ENCODE data around the gene OR6K2. TPM values are rescaled to one million over a fixed set of nuclear protein-coding genes. Genes with fewer than 3 reads are reported as not detected.

Gene OR6K2
- total RNA-seq, 6 experiments from 2014 or later, result not detected

DNA sequence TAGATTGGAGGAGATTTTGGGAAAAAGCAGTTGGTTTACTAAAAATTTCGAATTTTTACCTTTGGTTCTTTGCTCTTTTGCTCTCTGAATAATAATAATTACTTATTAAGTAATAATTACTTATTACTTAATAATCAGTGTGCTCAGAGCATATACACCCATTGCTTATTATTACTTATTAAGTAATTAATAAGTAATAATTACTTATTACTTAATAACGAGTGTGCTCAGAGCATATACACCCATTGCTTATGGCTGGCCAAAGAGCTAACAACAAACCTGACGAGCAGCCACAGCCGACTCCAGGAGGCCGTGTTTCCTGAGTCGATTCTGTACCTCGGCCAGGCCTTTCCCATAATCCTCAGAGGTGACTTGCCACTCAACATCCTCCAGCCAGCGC is 34.4 kb downstream of the OR6K2 start:
- WGBS (ENCODE audit: insufficient coverage, low coverage, low lambda C conversion rate, missing lambda C conversion rate), result 65% methylated on average over 8 of the region's 8 CpGs
- intact Hi-C loops (cut with DNase I), result no loop called here
- H3K27me3 ChIP-seq, result no peaks in the 10 kb centered on the region
- no peak overlapping the region for H3K4me3 ChIP-seq
- no peak overlapping the region for H3K27ac ChIP-seq
- H3K9me3 ChIP-seq, result no peaks in the 10 kb centered on the region
- no peak for DNase-seq
- no peak for ATAC-seq
- no peak for TF ChIP-seq POLR2A (IDR thresholded peaks at IDR 0.05)
- TF ChIP-seq, protein P1, sequence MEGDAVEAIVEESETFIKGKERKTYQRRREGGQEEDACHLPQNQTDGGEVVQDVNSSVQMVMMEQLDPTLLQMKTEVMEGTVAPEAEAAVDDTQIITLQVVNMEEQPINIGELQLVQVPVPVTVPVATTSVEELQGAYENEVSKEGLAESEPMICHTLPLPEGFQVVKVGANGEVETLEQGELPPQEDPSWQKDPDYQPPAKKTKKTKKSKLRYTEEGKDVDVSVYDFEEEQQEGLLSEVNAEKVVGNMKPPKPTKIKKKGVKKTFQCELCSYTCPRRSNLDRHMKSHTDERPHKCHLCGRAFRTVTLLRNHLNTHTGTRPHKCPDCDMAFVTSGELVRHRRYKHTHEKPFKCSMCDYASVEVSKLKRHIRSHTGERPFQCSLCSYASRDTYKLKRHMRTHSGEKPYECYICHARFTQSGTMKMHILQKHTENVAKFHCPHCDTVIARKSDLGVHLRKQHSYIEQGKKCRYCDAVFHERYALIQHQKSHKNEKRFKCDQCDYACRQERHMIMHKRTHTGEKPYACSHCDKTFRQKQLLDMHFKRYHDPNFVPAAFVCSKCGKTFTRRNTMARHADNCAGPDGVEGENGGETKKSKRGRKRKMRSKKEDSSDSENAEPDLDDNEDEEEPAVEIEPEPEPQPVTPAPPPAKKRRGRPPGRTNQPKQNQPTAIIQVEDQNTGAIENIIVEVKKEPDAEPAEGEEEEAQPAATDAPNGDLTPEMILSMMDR (IDR thresholded peaks at IDR 0.05), result no peak
- H3K4me1 ChIP-seq, result no peaks in the 10 kb centered on the region
- no peaks in the 10 kb centered on the region for H3K36me3 ChIP-seq

GRCh38 chr1:158654571-158654970 is 45.9 kb downstream of the OR6K2 start:
- intact Hi-C loops (cut with DNase I), result no loop called here
- WGBS (ENCODE audit: insufficient coverage, low coverage, low lambda C conversion rate, missing lambda C conversion rate), result 41% methylated on average over 6 of the region's 6 CpGs
- Histone ChIP-seq H3K4me1 (no peaks in the 10 kb centered on the region), H3K27ac (no peak overlapping the region), H3K27me3 (no peaks in the 10 kb centered on the region), H3K4me3 (no peak overlapping the region), H3K36me3 (no peaks in the 10 kb centered on the region), H3K9me3 (no peaks in the 10 kb centered on the region)
- no peak for TF ChIP-seq POLR2A (IDR thresholded peaks at IDR 0.05)
- TF ChIP-seq, protein P1 (IDR thresholded peaks at IDR 0.05), result no peak
- DNase-seq (no peak), ATAC-seq (no peak)

- H3K27me3 ChIP-seq, result no peaks in the 10 kb centered on the region
- H3K27ac ChIP-seq, result no peak overlapping the region
- no peaks in the 10 kb centered on the region for H3K9me3 ChIP-seq
- H3K36me3 ChIP-seq, result no peaks in the 10 kb centered on the region
- DNase-seq (no peak), ATAC-seq (no peak)
- TF ChIP-seq POLR2A (IDR thresholded peaks at IDR 0.05), result no peak
- TF ChIP-seq, protein P1 (IDR thresholded peaks at IDR 0.05), result no peak
- intact Hi-C loops (cut with DNase I), result no loop called here
- H3K4me1 ChIP-seq, result no peaks in the 10 kb centered on the region
- no peak overlapping the region for H3K4me3 ChIP-seq
These were observed 46.4 kb downstream of the OR6K2 start for GRCh38 chr1:158654086-158654485.

DNA sequence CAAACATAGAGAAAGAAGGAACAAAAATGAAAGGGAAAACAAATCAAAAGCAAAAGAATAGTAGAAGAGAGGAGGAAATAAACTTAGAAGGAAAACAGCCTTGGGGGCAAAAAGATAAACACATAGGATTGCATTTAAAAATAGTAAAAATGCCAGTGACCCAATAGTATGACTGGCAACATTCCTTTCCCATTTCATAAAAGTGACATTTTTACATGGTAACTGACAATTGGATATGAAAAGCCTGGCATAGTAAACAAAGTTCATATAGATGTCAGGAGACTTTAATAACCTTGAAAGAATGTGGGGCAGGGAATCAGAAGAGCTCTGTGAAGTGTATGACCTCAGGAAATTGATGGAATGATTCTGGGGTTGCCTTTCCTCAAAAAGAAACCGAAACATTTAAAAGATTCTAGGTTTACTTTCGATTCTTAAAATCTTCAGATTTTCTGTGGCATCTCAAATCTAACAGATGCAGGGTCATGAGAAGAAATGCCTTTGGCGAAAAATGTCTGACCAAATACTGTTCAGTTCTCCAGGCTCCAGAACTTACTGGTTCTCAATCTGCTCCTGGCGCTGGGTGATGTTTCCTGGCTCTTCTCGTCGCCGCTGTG is 47.6 kb downstream of the OR6K2 start:
- Histone ChIP-seq H3K27ac (no peak overlapping the region), H3K36me3 (no peaks in the 10 kb centered on the region), H3K4me3 (no peak overlapping the region), H3K27me3 (no peaks in the 10 kb centered on the region), H3K4me1 (no peaks in the 10 kb centered on the region), H3K9me3 (no peaks in the 10 kb centered on the region)
- ATAC-seq (no peak), DNase-seq (no peak)
- no peak for TF ChIP-seq POLR2A (IDR thresholded peaks at IDR 0.05)
- TF ChIP-seq, protein P1 (IDR thresholded peaks at IDR 0.05), result no peak
- intact Hi-C loops (cut with DNase I), result no loop called here
- WGBS (ENCODE audit: insufficient coverage, low coverage, low lambda C conversion rate, missing lambda C conversion rate), result 56% methylated on average over 3 of the region's 7 CpGs

Other genes with a start within 250 kb of the OR6K2 start
- gene OR10K1, start 238.8 kb downstream of the OR6K2 start, total RNA-seq, result not detected
- not detected for gene OR10R2, start 228.4 kb downstream of the OR6K2 start, total RNA-seq
- not detected for gene OR6Y1, start 146.2 kb downstream of the OR6K2 start, total RNA-seq
- not detected for gene OR6P1, start 130.1 kb downstream of the OR6K2 start, total RNA-seq
- gene OR10X1, start 120.8 kb downstream of the OR6K2 start, total RNA-seq, result not detected
- gene OR10Z1, start 95.4 kb downstream of the OR6K2 start, total RNA-seq, result not detected
- gene SPTA1, start 13.9 kb downstream of the OR6K2 start, total RNA-seq, result 1 to 10 TPM in 2 of 6 experiments, under 1 TPM in 2, not detected in 2; 0.18 to 4.3 (median 1.0) TPM
- not detected for gene OR6K3, start 20.1 kb upstream of the OR6K2 start, total RNA-seq
- not detected for gene OR6K6, start 54.1 kb upstream of the OR6K2 start, total RNA-seq
- gene OR6N1, start 71.5 kb upstream of the OR6K2 start, total RNA-seq, result not detected
- not detected for gene OR6N2, start 80.6 kb upstream of the OR6K2 start, total RNA-seq
- gene MNDA, start 130.7 kb upstream of the OR6K2 start, total RNA-seq, result 1 to 10 TPM; 1.5 to 6.6 (median 3.5) TPM
- 1 to 10 TPM in 2 of 6 experiments, under 1 TPM in 4; 0.22 to 2.2 (median 0.61) TPM for gene PYHIN1, start 230.9 kb upstream of the OR6K2 start, total RNA-seq